Heart left ventricle (tissue), 16 donors: ENCODE results near the gene CRIM1. TPM values are rescaled to one million over a fixed set of nuclear protein-coding genes. Genes with fewer than 3 reads are reported as not detected.

Experiments
- ATAC-seq, 4 donors: fragments of 200-7000 bp; cut with Tn5 transposase; one replicate each; pipeline ENCODE4 v1.9.1; 2020 to 2022; ENCODE audit warnings: moderate library complexity in 4 of 4, mild to moderate bottlenecking in 3 of 4, moderate number of reproducible peaks in 1 of 4
- DNase-seq, 5 donors: peaks; one replicate each; pipeline ENCODE4 v3.0.0-alpha.2; 2020
- H3K27ac ChIP-seq, 12 donors: fragments of 200-600 bp; sonication (generic) in 4 of 12; one replicate each; pipeline versions ENCODE4 v1.5.0 to v1.8.0; 2016 to 2022; ENCODE audit warnings: mild to moderate bottlenecking in 2 of 12
- H3K27me3 ChIP-seq, 9 donors: fragments of 200-600 bp; sonication (generic) in 2 of 9; one replicate each; pipeline versions ENCODE4 v1.5.1 to v1.8.0; 2016 to 2022; ENCODE audit warnings: mild to moderate bottlenecking in 3 of 9
- H3K36me3 ChIP-seq, 9 donors: fragments of 200-600 bp; sonication (generic) in 2 of 9; one replicate each; pipeline versions ENCODE4 v1.5.0 to v1.8.0; 2018 to 2022; ENCODE audit warnings: mild to moderate bottlenecking in 2 of 9
- H3K4me1 ChIP-seq, 12 donors: fragments of 200-600 bp; sonication (generic) in 4 of 12; one replicate each; pipeline versions ENCODE4 v1.5.0 to v1.8.0; 2016 to 2022; ENCODE audit warnings: mild to moderate bottlenecking in 3 of 12
- H3K4me3 ChIP-seq, 12 donors: fragments of 200-600 bp; sonication (generic) in 4 of 12; one replicate each; pipeline versions ENCODE4 v1.5.0 to v1.8.0; 2017 to 2022; ENCODE audit warnings: mild to moderate bottlenecking in 9 of 12, moderate library complexity in 4 of 12
- H3K9me3 ChIP-seq, 12 donors: fragments of 200-600 bp; sonication (generic) in 4 of 12; one replicate each; pipeline versions ENCODE4 v1.5.0 to v1.8.0; 2016 to 2022; ENCODE audit warnings: mild to moderate bottlenecking in 1 of 12
- CTCF ChIP-seq, 12 donors: fragments of 200-600 bp; sonication (generic) in 4 of 12; IDR thresholded peaks; one replicate each; pipeline versions ENCODE4 v1.5.0 to v1.8.0; 2018 to 2022; ENCODE audit warnings: antibody characterized with exemption in 12 of 12, mild to moderate bottlenecking in 5 of 12
- POLR2A ChIP-seq, 2 donors: fragments of 450-650 bp; IDR thresholded peaks; one replicate each; pipeline ENCODE4 v1.6.1; 2017; ENCODE audit warnings: antibody characterized with exemption in 2 of 2, mild to moderate bottlenecking in 2 of 2, moderate library complexity in 2 of 2
- WGBS, 4 donors: extraction: QIAGEN DNeasy Blood & Tissue Kit in 2 of 4; methylation state at CpG; one replicate each; pipeline versions ENCODE4 v1.1.5 to v1.1.7; 2013 to 2018; 5-methylcytosine and 5-hydroxymethylcytosine counted together
- intact Hi-C, 10 donors: fragments of 100-400 bp; cut with DNase I; formaldehyde crosslinking; loops; one replicate each; pipeline versions ENCODE4 v1.11.1 to v1.14.2; 2022
- polyA plus RNA-seq, 2 donors: library from polyadenylated mRNA; stranded (reverse); fragments of 200-250 nt; gene quantifications; one replicate each; pipeline ENCODE4 v1.2.3, GENCODE V29; 2013
- total RNA-seq, 9 donors: library from RNA; depleted of rRNA in 2 of 9; stranded (reverse); fragments of >200 nt in 2 of 9; fragmentation: NEBNext Ultra II Directional in 3 of 9; extraction: Animal tissue kit (Norgen Biotek cat#: 25700) in 3 of 9; gene quantifications; one replicate each; pipeline versions ENCODE4 v1.1.0 to v1.2.4, GENCODE V29; 2016 to 2023
- donor health status: ischemic (EF 13 %, LVEDD 7.1; RV severe dilation, severe dysfunction).
- donor health status: healthy with polysubstance abuse.
- donor health status: DM: no; HTN: yes; CAD: no.
- donor health status: DM: no; HTN: no; CAD: no.
- donor health status: ischemic (EF 25% LVEDD 6.9; RV normal size, moderate dysfunction).
- donor health status: ischemic (EF 25% LVEDD 5.7; RV mildly dilated, moderate dysfunction).
- donor health status: healthy.
- donor health status: DM: yes; HTN: yes; CAD: no.
- donor health status: ischemic (EF 35%, LVEDD 5.7; RV mildly dilated, moderate dysfunction).
- donor health status: nonischemic (EF 11% LVEDD 7.7; RV severe dilation, severe dysfunction).
- donor health status: DM: yes; HTN: yes; CAD: no.
- donor health status: PGD.
- donor health status: ischemic (EF 29% LVEDD 5.4; RV normal size, mild dysfunction).
- donor health status: nonischemic (EF 23%, LVEDD 6.1; RV moderate dilation, normal function).

CRIM1 gene
- total and polyA plus RNA-seq, 11 donors, result 14.7 to 120 (median 81.8) TPM

GRCh38 chr2:36550006-36550405 is 194.4 kb downstream of the CRIM1 start:
- intact Hi-C loops, result no loop called here
- ATAC-seq, result no peak
- H3K9me3 ChIP-seq, result no peaks in the 10 kb centered on the region
- 98 to 99% (median 98%) methylated on average over 5 of the region's 5 CpGs for WGBS, 4 donors
- H3K4me1 ChIP-seq, result peaks cover 0 to 9% (median 0%) of the 10 kb centered on the region in 12 donors
- H3K4me3 ChIP-seq, result no peak overlapping the region
- TF ChIP-seq POLR2A (IDR thresholded peaks at IDR 0.05) (no peak), CTCF (IDR thresholded peaks at IDR 0.05) (no peak)
- H3K27ac ChIP-seq, result peak overlapping the region in 4 of 12 donors; percentile 20 to 32 (median 30)
- peaks cover 0 to 100% (median 86%) of the 10 kb centered on the region in 9 donors for H3K36me3 ChIP-seq
- DNase-seq, result no peak
- no peaks in the 10 kb centered on the region for H3K27me3 ChIP-seq

GRCh38 chr2:36553683-36554082 is 198.1 kb downstream of the CRIM1 start:
- peaks cover 0 to 10% (median 0%) of the 10 kb centered on the region in 12 donors for H3K4me1 ChIP-seq
- WGBS, 4 donors, result 61 to 74% (median 70%) methylated on average over 4 of the region's 4 CpGs
- peak in 2 of 4 donors; percentile 46 to 54 for ATAC-seq
- no peak for DNase-seq
- TF ChIP-seq POLR2A (IDR thresholded peaks at IDR 0.05) (no peak), CTCF (IDR thresholded peaks at IDR 0.05) (no peak)
- no peak overlapping the region for H3K4me3 ChIP-seq
- H3K9me3 ChIP-seq, result no peaks in the 10 kb centered on the region
- H3K36me3 ChIP-seq, result peaks cover 0 to 75% (median 64%) of the 10 kb centered on the region in 9 donors
- no peaks in the 10 kb centered on the region for H3K27me3 ChIP-seq
- peak overlapping the region in 1 of 12 donors; percentile 15 for H3K27ac ChIP-seq
- intact Hi-C loops, result no loop called here

GRCh38 chr2:36554531-36554930 is 199.0 kb downstream of the CRIM1 start:
- H3K27me3 ChIP-seq, result no peaks in the 10 kb centered on the region
- no peak overlapping the region for H3K4me3 ChIP-seq
- H3K4me1 ChIP-seq, result peaks cover 0 to 10% (median 0%) of the 10 kb centered on the region in 12 donors
- H3K9me3 ChIP-seq, result no peaks in the 10 kb centered on the region
- no peak overlapping the region for H3K27ac ChIP-seq
- WGBS, 4 donors, result 95 to 100% (median 99%) methylated on average over 1 of the region's 1 CpG
- H3K36me3 ChIP-seq, result peaks cover 0 to 72% (median 60%) of the 10 kb centered on the region in 9 donors
- DNase-seq (no peak), ATAC-seq (no peak)
- no peak for TF ChIP-seq CTCF (IDR thresholded peaks at IDR 0.05)
- no peak for TF ChIP-seq POLR2A (IDR thresholded peaks at IDR 0.05)
- intact Hi-C loops, result no loop called here

- no peak for ATAC-seq
- intact Hi-C loops, result no loop called here
- H3K36me3 ChIP-seq, result peaks cover 0 to 66% (median 51%) of the 10 kb centered on the region in 9 donors
- DNase-seq, result no peak
- H3K4me1 ChIP-seq, result peaks cover 0 to 13% (median 0%) of the 10 kb centered on the region in 12 donors
- no peak overlapping the region for H3K4me3 ChIP-seq
- no peaks in the 10 kb centered on the region for H3K9me3 ChIP-seq
- no peak for TF ChIP-seq CTCF (IDR thresholded peaks at IDR 0.05)
- TF ChIP-seq POLR2A (IDR thresholded peaks at IDR 0.05), result no peak
- no peak overlapping the region for H3K27ac ChIP-seq
- WGBS, 4 donors, result 90 to 99% (median 93%) methylated on average over 3 of the region's 3 CpGs
- no peaks in the 10 kb centered on the region for H3K27me3 ChIP-seq
Measured at GRCh38 chr2:36555789-36556188, 200.2 kb downstream of the CRIM1 start.
